GM12801 (cell line): ENCODE measurements around the gene SLC2A5.

Experiments
- CTCF ChIP-seq: IDR thresholded peaks from one replicate; pipeline ENCODE4 v1.5.1; 2011; ENCODE audit warnings: control low read depth; ENCODE audit not compliant: insufficient read length; ENCODE audit errors: extremely low read depth

SLC2A5 gene

GRCh38 chr1:8985915-8986813 is 83.3 kb downstream of the SLC2A5 start:
- TF ChIP-seq CTCF = no peak
